A549 (cell line): ENCODE data around the gene ANTXR1. TPM values are rescaled to one million over a fixed set of nuclear protein-coding genes. Genes with fewer than 3 reads are reported as not detected.

Source experiments
- ATAC-seq, 2 experiments: fragments of 200-7000 bp in 1 of 2; fragments of >200 bp in 1 of 2; cut with Nextera tagmentation in 1 of 2; cut with Tn5 transposase in 1 of 2; 3 replicates each; pipeline versions ENCODE4 v1.8.0 to v1.9.1; 2018 to 2020; ENCODE audit warnings: mild to moderate bottlenecking in 1 of 2, moderate library complexity in 1 of 2
- CTCF ChIA-PET: fragments of 300-600 bp; sonication (Branson Sonifier 250); formaldehyde crosslinking; extraction: SDS; loops from one replicate; lab custom pipeline; 2021; ENCODE audit warnings: antibody characterized with exemption, inconsistent platforms; lab: Yijun Ruan, JAX
- POLR2A ChIA-PET: fragments of 350-600 bp; formaldehyde crosslinking; extraction: SDS; loops from one replicate; lab custom pipeline; 2021; ENCODE audit warnings: antibody characterized with exemption, inconsistent platforms; lab: Yijun Ruan, JAX
- DNase-seq, 2 experiments: peaks; one replicate each; pipeline versions ENCODE4 v3.0.0 to v3.0.0-alpha.2; 2011 to 2016; ENCODE audit warnings: low read depth in 1 of 2, low spot score in 1 of 2
- FAIRE-seq: peaks from 2 replicates; lab custom pipeline; 2011; peaks lifted over from hg19 to GRCh38; lab: Jason Lieb, UNC
- H3K27ac ChIP-seq, 2 experiments: fragments of >200 bp; sonication (Bioruptor Twin); formaldehyde crosslinking; 3 replicates each; pipeline ENCODE4 v1.5.1; 2016 to 2017
- H3K4me1 ChIP-seq: fragments of >200 bp; sonication (Bioruptor Twin); formaldehyde crosslinking; 3 replicates; pipeline ENCODE4 v1.6.1; 2016
- H3K4me2 ChIP-seq: fragments of >200 bp; sonication (Bioruptor Twin); formaldehyde crosslinking; 3 replicates; pipeline ENCODE4 v1.6.1; 2016
- H3K4me3 ChIP-seq: fragments of >200 bp; sonication (Bioruptor Twin); formaldehyde crosslinking; 3 replicates; pipeline ENCODE4 v1.5.1; 2016
- H3K9me3 ChIP-seq: fragments of >200 bp; sonication (Bioruptor Twin); formaldehyde crosslinking; 3 replicates; pipeline ENCODE4 v1.6.1; 2016
- FOSB ChIP-seq: fragments of 250-450 bp; sonication (Bioruptor Pico); IDR thresholded peaks from 2 replicates; pipeline ENCODE4 v1.5.0; 2020; ENCODE audit warnings: mild to moderate bottlenecking, moderate library complexity
- FOSL2 ChIP-seq, 2 experiments: fragments of 450-650 bp in 1 of 2; fragments of >200 bp in 1 of 2; sonication (Bioruptor Twin) in 1 of 2; formaldehyde crosslinking; IDR thresholded peaks; 2 replicates each; pipeline versions ENCODE4 v1.5.0 to v1.6.1; 2016 to 2020; ENCODE audit warnings: mild to moderate bottlenecking in 1 of 2, moderate library complexity in 1 of 2
- FOXS1 ChIP-seq: fragments of 250-450 bp; sonication (Bioruptor Pico); IDR thresholded peaks from 2 replicates; pipeline ENCODE4 v1.5.0; 2020; ENCODE audit warnings: mild to moderate bottlenecking, moderate library complexity
- GATA3 ChIP-seq: IDR thresholded peaks from 2 replicates; pipeline ENCODE4 v1.6.1; 2012; ENCODE audit warnings: borderline replicate concordance
- HEYL ChIP-seq: fragments of 250-450 bp; sonication (Bioruptor Pico); IDR thresholded peaks from 2 replicates; pipeline ENCODE4 v1.8.0; 2021; ENCODE audit warnings: mild to moderate bottlenecking, moderate library complexity
- HMGXB4 ChIP-seq: fragments of 250-450 bp; sonication (Bioruptor Pico); IDR thresholded peaks from 2 replicates; pipeline ENCODE4 v1.5.0; 2021; ENCODE audit warnings: mild to moderate bottlenecking, moderate library complexity, borderline replicate concordance
- HOXB13 ChIP-seq: fragments of 250-450 bp; sonication (Bioruptor Pico); IDR thresholded peaks from 2 replicates; pipeline ENCODE4 v1.5.0; 2020; ENCODE audit warnings: low read depth, mild to moderate bottlenecking, moderate library complexity
- HOXB5 ChIP-seq: fragments of 250-450 bp; sonication (Bioruptor Pico); IDR thresholded peaks from 2 replicates; pipeline ENCODE4 v1.5.0; 2020; ENCODE audit warnings: mild to moderate bottlenecking, moderate library complexity
- MAFK ChIP-seq: fragments of 450-650 bp; IDR thresholded peaks from 2 replicates; pipeline ENCODE4 v1.6.1; 2014; ENCODE audit not compliant: partially characterized antibody
- MAX ChIP-seq: IDR thresholded peaks from 2 replicates; pipeline ENCODE4 v1.6.1; 2012
- MYC ChIP-seq: IDR thresholded peaks from 2 replicates; pipeline ENCODE4 v1.6.1; 2012; ENCODE audit warnings: mild to moderate bottlenecking, inconsistent platforms, low read length, improper control_type of control experiment, borderline replicate concordance
- PBX3 ChIP-seq: IDR thresholded peaks from 2 replicates; pipeline ENCODE4 v1.6.1; 2012
- PHF8 ChIP-seq: fragments of 200-600 bp; sonication (generic); IDR thresholded peaks from 2 replicates; pipeline ENCODE4 v1.6.1; 2016; ENCODE audit warnings: low read depth, mild to moderate bottlenecking, antibody characterized with exemption, moderate library complexity, borderline replicate concordance
- RARB ChIP-seq: fragments of 250-450 bp; sonication (Bioruptor Pico); IDR thresholded peaks from 2 replicates; pipeline ENCODE4 v1.8.0; 2021; ENCODE audit warnings: mild to moderate bottlenecking, moderate library complexity
- RCOR1 ChIP-seq: fragments of 150-350 bp; IDR thresholded peaks from 2 replicates; pipeline ENCODE4 v1.6.1; 2014; ENCODE audit warnings: antibody characterized with exemption, low read length, low read depth
- REST ChIP-seq: fragments of 200-600 bp; sonication (generic); IDR thresholded peaks from 2 replicates; pipeline ENCODE4 v1.6.1; 2016; ENCODE audit warnings: antibody characterized with exemption, mild to moderate bottlenecking, moderate library complexity
- SMC3 ChIP-seq: fragments of >200 bp; sonication (Bioruptor Twin); formaldehyde crosslinking; IDR thresholded peaks from 3 replicates; pipeline ENCODE4 v1.6.1; 2018; ENCODE audit warnings: inconsistent platforms
- SREBF2 ChIP-seq: fragments of 450-650 bp; IDR thresholded peaks from 2 replicates; pipeline ENCODE4 v1.6.1; 2014; ENCODE audit warnings: mild to moderate bottlenecking, moderate library complexity
- ZSCAN20 ChIP-seq: fragments of 250-450 bp; sonication (Bioruptor Pico); IDR thresholded peaks from 2 replicates; pipeline ENCODE4 v1.8.0; 2022; ENCODE audit warnings: mild to moderate bottlenecking, moderate library complexity
- WGBS: methylation state at CpG from one replicate; pipeline ENCODE4 v1.1.6; 2017; ENCODE audit errors: missing lambda C conversion rate; 5-methylcytosine and 5-hydroxymethylcytosine counted together
- polyA plus RNA-seq, 4 experiments: library from polyadenylated mRNA; depleted of rRNA in 3 of 4; stranded (reverse); fragments of >200 nt; fragmentation: RNase III in 1 of 4; extraction: RNeasy Plus Mini Kit Qiagen cat#74134 plus additional on column Dnase treatment in 1 of 4; gene quantifications; 2 replicates in 3 of 4; 3 replicates in 1 of 4; pipeline ENCODE4 v1.2.3, GENCODE V29; 2011 to 2017

ANTXR1 gene
- polyA plus RNA-seq, 2 of the 4 experiments (the other 2 are of a cell fraction), result 161 to 194 TPM

- WGBS, result 91% methylated on average over 6 of the region's 6 CpGs
- H3K4me2 ChIP-seq, result no peak overlapping the region
- no peak overlapping the region for H3K4me3 ChIP-seq
- ChIA-PET POLR2A (no interaction called here), CTCF (interaction anchor here (0.6 to 1.0 kb wide), 2 partner anchors 68 to 780 kb away, joined by 3 to 4 read pairs; no protein-coding TSS in a partner anchor)
- ATAC-seq, result no peak
- no peaks in the 10 kb centered on the region for H3K4me1 ChIP-seq
- H3K9me3 ChIP-seq, result no peaks in the 10 kb centered on the region
- TF ChIP-seq MAX (no peak), PBX3 (no peak), FOSB (no peak), RARB (no peak), RCOR1 (no peak), SREBF2 (no peak), HOXB13 (CRISPR knock-in tag) (no peak), GATA3 (no peak), HEYL (CRISPR knock-in tag) (no peak), REST (no peak), ZSCAN20 (CRISPR knock-in tag) (no peak), HOXB5 (no peak), FOXS1 (no peak), HMGXB4 (no peak), PHF8 (no peak), SMC3 (no peak), MYC (no peak)
- no peak for FAIRE-seq
- no peak overlapping the region for H3K27ac ChIP-seq
- DNase-seq, result no peak
These were observed 225.6 kb downstream of the ANTXR1 start for GRCh38 chr2:69238449-69239031.

- DNase-seq (no peak), FAIRE-seq (no peak), ATAC-seq (no peak)
- Histone ChIP-seq H3K27ac (no peak overlapping the region; a peak in 1 of 6 replicates), H3K4me1 (no peaks in the 10 kb centered on the region), H3K4me3 (no peak overlapping the region), H3K4me2 (no peak overlapping the region), H3K9me3 (no peaks in the 10 kb centered on the region)
- WGBS, result 84% methylated on average over 7 of the region's 7 CpGs
- TF ChIP-seq FOSL2 (IDR thresholded peaks at IDR 0.05), result no peak
- no peak for TF ChIP-seq FOSL2 (CRISPR knock-in tag; IDR thresholded peaks at IDR 0.05)
- TF ChIP-seq MAFK, result peak; percentile 37
- ChIA-PET CTCF (interaction anchor here (1.7 to 3.5 kb wide), 2 partner anchors 8 to 65 kb away, joined by 3 to 24 read pairs; no protein-coding TSS in a partner anchor), POLR2A (interaction anchor here (1.2 kb wide), 1 partner anchor 53 kb away, joined by 10 read pairs; no protein-coding TSS in a partner anchor)
These were observed 228.1 kb downstream of the ANTXR1 start for GRCh38 chr2:69241093-69241492.
